Measurements from ENCODE around the gene CROCC2.

DNA sequence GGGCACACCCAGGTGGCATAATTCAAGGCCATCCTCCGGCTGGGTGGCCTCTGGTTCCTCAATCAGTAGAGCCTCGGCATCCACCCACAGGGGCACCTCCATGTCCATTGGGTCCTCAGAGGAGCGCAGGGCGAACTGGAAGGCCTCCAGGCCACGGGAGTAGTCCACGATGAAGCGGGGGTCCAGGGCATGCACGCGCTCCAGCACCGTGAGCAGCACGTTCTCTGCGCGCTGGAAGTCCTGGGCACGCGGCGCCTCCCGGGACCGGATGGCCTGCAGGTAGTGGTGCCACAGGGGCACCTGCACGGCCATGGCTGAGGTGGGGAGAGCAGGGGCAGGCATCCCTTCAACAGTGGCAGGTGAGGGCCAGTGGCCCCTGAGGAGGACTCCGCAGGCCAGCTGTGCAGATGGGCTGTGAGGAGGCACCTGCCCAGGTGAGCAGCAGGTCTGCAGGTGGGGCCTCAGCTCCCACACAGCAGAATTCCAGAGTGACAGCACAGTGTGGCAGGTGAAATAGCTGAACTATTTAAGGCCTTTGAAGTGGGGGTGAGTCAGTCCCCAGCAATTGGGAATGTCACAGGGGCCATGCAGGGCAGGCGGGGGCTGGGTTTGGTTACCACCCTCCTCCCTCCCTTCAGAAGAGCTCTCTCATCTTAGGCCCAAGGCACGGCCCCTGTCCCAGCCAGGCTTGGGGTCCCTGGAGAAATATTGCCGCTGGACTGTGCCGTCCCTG lies 10.3 kb upstream of the CROCC2 start, which contains the start of gene MAB21L4:
- TF ChIP-seq TEAD2 (CRISPR knock-in tag; IDR thresholded peaks at IDR 0.05) (no peak), ZFP90 (CRISPR knock-in tag; IDR thresholded peaks at IDR 0.05; ENCODE audit: borderline replicate concordance) (no peak), ZBTB20 (CRISPR knock-in tag; IDR thresholded peaks at IDR 0.05; ENCODE audit: borderline replicate concordance, low read depth) (no peak), POLR2A (IDR thresholded peaks at IDR 0.05; ENCODE audit: insufficient read depth in 1 of 2, low read depth in 2 of 2, low read length in 2 of 2) (no peak), ELF4 (CRISPR knock-in tag; IDR thresholded peaks at IDR 0.05; ENCODE audit: borderline replicate concordance) (no peak), EZH2 (conservative IDR thresholded peaks at IDR 0.05; ENCODE audit: low read depth, low read length) (no peak), REXO4 (CRISPR knock-in tag; IDR thresholded peaks at IDR 0.05; ENCODE audit: borderline replicate concordance) (no peak)
- TF ChIP-seq, protein P1, sequence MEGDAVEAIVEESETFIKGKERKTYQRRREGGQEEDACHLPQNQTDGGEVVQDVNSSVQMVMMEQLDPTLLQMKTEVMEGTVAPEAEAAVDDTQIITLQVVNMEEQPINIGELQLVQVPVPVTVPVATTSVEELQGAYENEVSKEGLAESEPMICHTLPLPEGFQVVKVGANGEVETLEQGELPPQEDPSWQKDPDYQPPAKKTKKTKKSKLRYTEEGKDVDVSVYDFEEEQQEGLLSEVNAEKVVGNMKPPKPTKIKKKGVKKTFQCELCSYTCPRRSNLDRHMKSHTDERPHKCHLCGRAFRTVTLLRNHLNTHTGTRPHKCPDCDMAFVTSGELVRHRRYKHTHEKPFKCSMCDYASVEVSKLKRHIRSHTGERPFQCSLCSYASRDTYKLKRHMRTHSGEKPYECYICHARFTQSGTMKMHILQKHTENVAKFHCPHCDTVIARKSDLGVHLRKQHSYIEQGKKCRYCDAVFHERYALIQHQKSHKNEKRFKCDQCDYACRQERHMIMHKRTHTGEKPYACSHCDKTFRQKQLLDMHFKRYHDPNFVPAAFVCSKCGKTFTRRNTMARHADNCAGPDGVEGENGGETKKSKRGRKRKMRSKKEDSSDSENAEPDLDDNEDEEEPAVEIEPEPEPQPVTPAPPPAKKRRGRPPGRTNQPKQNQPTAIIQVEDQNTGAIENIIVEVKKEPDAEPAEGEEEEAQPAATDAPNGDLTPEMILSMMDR (CRISPR knock-in tag; IDR thresholded peaks at IDR 0.05): no peak
- TF ChIP-seq, protein P2, sequence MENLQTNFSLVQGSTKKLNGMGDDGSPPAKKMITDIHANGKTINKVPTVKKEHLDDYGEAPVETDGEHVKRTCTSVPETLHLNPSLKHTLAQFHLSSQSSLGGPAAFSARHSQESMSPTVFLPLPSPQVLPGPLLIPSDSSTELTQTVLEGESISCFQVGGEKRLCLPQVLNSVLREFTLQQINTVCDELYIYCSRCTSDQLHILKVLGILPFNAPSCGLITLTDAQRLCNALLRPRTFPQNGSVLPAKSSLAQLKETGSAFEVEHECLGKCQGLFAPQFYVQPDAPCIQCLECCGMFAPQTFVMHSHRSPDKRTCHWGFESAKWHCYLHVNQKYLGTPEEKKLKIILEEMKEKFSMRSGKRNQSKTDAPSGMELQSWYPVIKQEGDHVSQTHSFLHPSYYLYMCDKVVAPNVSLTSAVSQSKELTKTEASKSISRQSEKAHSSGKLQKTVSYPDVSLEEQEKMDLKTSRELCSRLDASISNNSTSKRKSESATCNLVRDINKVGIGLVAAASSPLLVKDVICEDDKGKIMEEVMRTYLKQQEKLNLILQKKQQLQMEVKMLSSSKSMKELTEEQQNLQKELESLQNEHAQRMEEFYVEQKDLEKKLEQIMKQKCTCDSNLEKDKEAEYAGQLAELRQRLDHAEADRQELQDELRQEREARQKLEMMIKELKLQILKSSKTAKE (CRISPR knock-in tag; IDR thresholded peaks at IDR 0.05; ENCODE audit: borderline replicate concordance): no peak
- TF ChIP-seq, protein P3, sequence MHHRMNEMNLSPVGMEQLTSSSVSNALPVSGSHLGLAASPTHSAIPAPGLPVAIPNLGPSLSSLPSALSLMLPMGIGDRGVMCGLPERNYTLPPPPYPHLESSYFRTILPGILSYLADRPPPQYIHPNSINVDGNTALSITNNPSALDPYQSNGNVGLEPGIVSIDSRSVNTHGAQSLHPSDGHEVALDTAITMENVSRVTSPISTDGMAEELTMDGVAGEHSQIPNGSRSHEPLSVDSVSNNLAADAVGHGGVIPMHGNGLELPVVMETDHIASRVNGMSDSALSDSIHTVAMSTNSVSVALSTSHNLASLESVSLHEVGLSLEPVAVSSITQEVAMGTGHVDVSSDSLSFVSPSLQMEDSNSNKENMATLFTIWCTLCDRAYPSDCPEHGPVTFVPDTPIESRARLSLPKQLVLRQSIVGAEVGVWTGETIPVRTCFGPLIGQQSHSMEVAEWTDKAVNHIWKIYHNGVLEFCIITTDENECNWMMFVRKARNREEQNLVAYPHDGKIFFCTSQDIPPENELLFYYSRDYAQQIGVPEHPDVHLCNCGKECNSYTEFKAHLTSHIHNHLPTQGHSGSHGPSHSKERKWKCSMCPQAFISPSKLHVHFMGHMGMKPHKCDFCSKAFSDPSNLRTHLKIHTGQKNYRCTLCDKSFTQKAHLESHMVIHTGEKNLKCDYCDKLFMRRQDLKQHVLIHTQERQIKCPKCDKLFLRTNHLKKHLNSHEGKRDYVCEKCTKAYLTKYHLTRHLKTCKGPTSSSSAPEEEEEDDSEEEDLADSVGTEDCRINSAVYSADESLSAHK (CRISPR knock-in tag; IDR thresholded peaks at IDR 0.05; ENCODE audit: borderline replicate concordance): no peak

All from HepG2 (cell line).